H9 (cell line): ENCODE results near the gene CCT2. TPM values are rescaled to one million over a fixed set of nuclear protein-coding genes. Genes with fewer than 3 reads are reported as not detected.

Source experiments
- DNase-seq: peaks from one replicate; pipeline ENCODE4 v3.0.0-alpha.2; 2017
- H2AFZ ChIP-seq: one replicate; pipeline ENCODE4 v1.6.1; 2013; ENCODE audit warnings: mild to moderate bottlenecking, low read length, control low read depth, moderate library complexity
- H2AK5ac ChIP-seq: 2 replicates; pipeline ENCODE4 v1.6.1; 2013; ENCODE audit warnings: low read length, control low read depth, mixed read lengths; ENCODE audit not compliant: insufficient read length
- H2BK120ac ChIP-seq: one replicate; pipeline ENCODE4 v1.6.1; 2013; ENCODE audit warnings: low read depth, mild to moderate bottlenecking, low read length, control low read depth, inconsistent platforms; ENCODE audit not compliant: poor library complexity, severe bottlenecking
- H2BK12ac ChIP-seq: 2 replicates; pipeline ENCODE4 v1.6.1; 2013; ENCODE audit warnings: low read length, control low read depth, mixed read lengths, low read depth; ENCODE audit not compliant: insufficient read length
- H2BK15ac ChIP-seq: 2 replicates; pipeline ENCODE4 v1.6.1; 2013; ENCODE audit warnings: low read depth, low read length, control low read depth
- H2BK20ac ChIP-seq: one replicate; pipeline ENCODE4 v1.6.1; 2013; ENCODE audit warnings: low read depth, mild to moderate bottlenecking, low read length, control low read depth, inconsistent platforms; ENCODE audit not compliant: poor library complexity, severe bottlenecking
- H2BK5ac ChIP-seq: 2 replicates; pipeline ENCODE4 v1.6.1; 2013; ENCODE audit warnings: low read length, control low read depth, mixed read lengths; ENCODE audit not compliant: insufficient read length
- H3K14ac ChIP-seq: 2 replicates; pipeline ENCODE4 v1.6.1; 2013; ENCODE audit warnings: low read length, control low read depth; ENCODE audit not compliant: insufficient read depth
- H3K18ac ChIP-seq: 2 replicates; pipeline ENCODE4 v1.6.1; 2013; ENCODE audit warnings: low read depth, mild to moderate bottlenecking, mixed read lengths, low read length, control low read depth; ENCODE audit not compliant: insufficient read length
- H3K23ac ChIP-seq: 2 replicates; pipeline ENCODE4 v1.6.1; 2013; ENCODE audit warnings: low read length, control low read depth, mixed read lengths, low read depth; ENCODE audit not compliant: insufficient read length
- H3K23me2 ChIP-seq: 2 replicates; pipeline ENCODE4 v1.6.1; 2013; ENCODE audit warnings: low read depth, mild to moderate bottlenecking, mixed read lengths, low read length, control low read depth; ENCODE audit not compliant: insufficient read length, poor library complexity, severe bottlenecking
- H3K27ac ChIP-seq: 2 replicates; pipeline ENCODE4 v1.5.1; 2013; ENCODE audit warnings: low read length, control low read depth, mixed read lengths, low read depth; ENCODE audit not compliant: insufficient read length
- H3K27me3 ChIP-seq: 2 replicates; pipeline ENCODE4 v1.6.1; 2013; ENCODE audit warnings: low read length, control low read depth, inconsistent platforms; ENCODE audit not compliant: insufficient read depth
- H3K4ac ChIP-seq: 2 replicates; pipeline ENCODE4 v1.6.1; 2013; ENCODE audit warnings: low read depth, mild to moderate bottlenecking, control low read depth, inconsistent platforms, low read length, moderate library complexity
- H3K4me1 ChIP-seq: 2 replicates; pipeline ENCODE4 v1.6.1; 2013; ENCODE audit warnings: low read length, control low read depth, inconsistent platforms; ENCODE audit not compliant: insufficient read depth
- H3K4me2 ChIP-seq: 2 replicates; pipeline ENCODE4 v1.6.1; 2013; ENCODE audit warnings: low read length, control low read depth, mixed read lengths; ENCODE audit not compliant: insufficient read length, insufficient read depth
- H3K56ac ChIP-seq: 2 replicates; pipeline ENCODE4 v1.6.1; 2013; ENCODE audit warnings: low read depth, mild to moderate bottlenecking, mixed read lengths, low read length, control low read depth; ENCODE audit not compliant: insufficient read length
- H3K79me1 ChIP-seq: 2 replicates; pipeline ENCODE4 v1.6.1; 2013; ENCODE audit warnings: low read depth, mild to moderate bottlenecking, moderate library complexity, low read length, control low read depth, inconsistent platforms; ENCODE audit not compliant: insufficient read depth, poor library complexity, severe bottlenecking
- H3K79me2 ChIP-seq: 2 replicates; pipeline ENCODE4 v1.6.1; 2013; ENCODE audit warnings: low read length, control low read depth, inconsistent platforms; ENCODE audit not compliant: insufficient read depth
- H3K9ac ChIP-seq: 2 replicates; pipeline ENCODE4 v1.6.1; 2013; ENCODE audit warnings: low read length, control low read depth, mixed read lengths; ENCODE audit not compliant: insufficient read length; ENCODE audit errors: extremely low read depth
- H3K9me3 ChIP-seq: one replicate; pipeline ENCODE4 v1.6.1; 2013; ENCODE audit warnings: low read depth, low read length, inconsistent platforms; ENCODE audit not compliant: control insufficient read depth
- H3T11ph ChIP-seq: one replicate; pipeline ENCODE4 v1.6.1; 2013; ENCODE audit warnings: mild to moderate bottlenecking, low read length, control low read depth, inconsistent platforms
- H4K20me1 ChIP-seq: one replicate; pipeline ENCODE4 v1.6.1; 2013; ENCODE audit not compliant: control insufficient read depth, insufficient read length, insufficient read depth
- H4K5ac ChIP-seq: 2 replicates; pipeline ENCODE4 v1.6.1; 2013; ENCODE audit warnings: low read depth, mild to moderate bottlenecking, mixed read lengths, low read length, control low read depth; ENCODE audit not compliant: insufficient read length
- H4K8ac ChIP-seq: replicated peaks from 2 replicates; pipeline ENCODE4 v1.6.1; 2013; ENCODE audit warnings: low read length, control low read depth, mixed read lengths, low read depth; ENCODE audit not compliant: insufficient read length
- H4K91ac ChIP-seq: 2 replicates; pipeline ENCODE4 v1.6.1; 2013; ENCODE audit warnings: low read depth, mild to moderate bottlenecking, moderate library complexity, mixed read lengths, low read length, control low read depth; ENCODE audit not compliant: insufficient read length
- H3K27ac Mint-ChIP-seq, 3 experiments: 2 replicates in 2 of 3; 3 replicates in 1 of 3; pipeline ENCODE4 v1.8.0; 2020 to 2021; ENCODE audit warnings: mixed read lengths in 3 of 3, mild to moderate bottlenecking in 1 of 3, moderate library complexity in 1 of 3
- H3K27me3 Mint-ChIP-seq: 2 replicates; pipeline ENCODE4 v1.8.0; 2021; ENCODE audit warnings: low read depth, mild to moderate bottlenecking, moderate library complexity, mixed read lengths
- H3K36me3 Mint-ChIP-seq, 3 experiments: 2 replicates in 2 of 3; 3 replicates in 1 of 3; pipeline ENCODE4 v1.8.0; 2020 to 2021; ENCODE audit warnings: low read depth in 3 of 3, mixed read lengths in 3 of 3; ENCODE audit not compliant: insufficient read depth in 1 of 3
- H3K4me1 Mint-ChIP-seq, 2 experiments: 2 replicates each; pipeline ENCODE4 v1.8.0; 2020; ENCODE audit warnings: mixed read lengths in 2 of 2
- H3K4me3 Mint-ChIP-seq, 2 experiments: 2 replicates in 1 of 2; 3 replicates in 1 of 2; pipeline ENCODE4 v1.8.0; 2020 to 2021; ENCODE audit warnings: mild to moderate bottlenecking in 2 of 2, mixed read lengths in 2 of 2, moderate library complexity in 1 of 2
- H3K9me3 Mint-ChIP-seq, 2 experiments: 2 replicates in 1 of 2; 3 replicates in 1 of 2; pipeline ENCODE4 v1.8.0; 2020; ENCODE audit warnings: mild to moderate bottlenecking in 2 of 2, mixed read lengths in 2 of 2, moderate library complexity in 1 of 2
- CTCF ChIP-seq: fragments of 200-600 bp; sonication (generic); conservative IDR thresholded peaks from 3 replicates; pipeline ENCODE4 v1.8.0; 2021; ENCODE audit warnings: antibody characterized with exemption, mild to moderate bottlenecking
- total RNA-seq: library from RNA; stranded (reverse); gene quantifications from 2 replicates; pipeline ENCODE4 v1.2.1, GENCODE V29; 2021

Gene CCT2
- total RNA-seq, 1 experiment from 2014 or later: 405 TPM

- TF ChIP-seq CTCF: no peak
- peaks cover 4 to 9% (median 5%) of the 10 kb centered on the region in 3 experiments for H3K36me3 Mint-ChIP-seq
- H3K4me1 ChIP-seq: no peaks in the 10 kb centered on the region
- no peaks in the 10 kb centered on the region for H3K79me2 ChIP-seq
- peaks cover under 1 to 2% of the 10 kb centered on the region in 2 experiments; a peak in 4 of 5 replicates for H3K9me3 Mint-ChIP-seq
- no peak overlapping the region for H3K9ac ChIP-seq
- no peaks in the 10 kb centered on the region for H3K9me3 ChIP-seq
- H3K23me2 ChIP-seq: no peaks in the 10 kb centered on the region
- no peaks in the 10 kb centered on the region for H4K20me1 ChIP-seq
- no peak overlapping the region for H3K56ac ChIP-seq
- no peak overlapping the region for H2AFZ ChIP-seq
- H4K5ac ChIP-seq: no peak overlapping the region
- H3K4ac ChIP-seq: no peak overlapping the region
- no peaks in the 10 kb centered on the region for H3K27me3 Mint-ChIP-seq
- H3K27ac Mint-ChIP-seq: peak overlapping the region in 2 of 3 experiments; percentile 14 to 82; a peak in 2 of 7 replicates
- H2AK5ac ChIP-seq: no peak overlapping the region
- no peak overlapping the region for H2BK5ac ChIP-seq
- no peak overlapping the region for H2BK20ac ChIP-seq
- H3K14ac ChIP-seq: no peak overlapping the region
- no peak overlapping the region for H2BK15ac ChIP-seq
- H3K27me3 ChIP-seq: no peaks in the 10 kb centered on the region
- H3K79me1 ChIP-seq: no peaks in the 10 kb centered on the region
- H3T11ph ChIP-seq: no peak overlapping the region
- H2BK12ac ChIP-seq: no peak overlapping the region
- H3K18ac ChIP-seq: no peak overlapping the region
- no peak overlapping the region for H3K27ac ChIP-seq
- H3K4me3 Mint-ChIP-seq: no peak overlapping the region
- H4K8ac ChIP-seq: no peak overlapping the region
- H3K23ac ChIP-seq: no peak overlapping the region
- no peak overlapping the region for H2BK120ac ChIP-seq
- peaks cover 6% of the 10 kb centered on the region in 2 experiments for H3K4me1 Mint-ChIP-seq
- DNase-seq: no peak
- no peak overlapping the region for H3K4me2 ChIP-seq
- no peak overlapping the region for H4K91ac ChIP-seq
These were observed 36.6 kb upstream of the CCT2 start for GRCh38 chr12:69548687-69549086.
